Muscle of back (tissue), 11 donors: Measurements from ENCODE around the gene PPY. TPM values are rescaled to one million over a fixed set of nuclear protein-coding genes. Genes with fewer than 3 reads are reported as not detected.
A peak's percentile ranks its signal among the peaks of the same experiment; 100 is the strongest.
"Not testable (repeated sequence)": the region's sequence is repeated elsewhere in the genome, so short reads cannot be mapped to it uniquely, and the experiment has no call there.

Experiments
- DNase-seq, 3 donors: peaks; one replicate each; pipeline versions ENCODE4 v3.0.0 to v3.0.0-alpha.2; 2013
- polyA plus RNA-seq, 10 donors: library from polyadenylated mRNA; unstranded; fragments of 120-200 nt; gene quantifications; one replicate each; pipeline ENCODE4 v1.2.1, GENCODE V29; 2013; ENCODE audit not compliant: insufficient read length in 10 of 10

PPY gene
- polyA plus RNA-seq, 10 donors = not detected

DNA sequence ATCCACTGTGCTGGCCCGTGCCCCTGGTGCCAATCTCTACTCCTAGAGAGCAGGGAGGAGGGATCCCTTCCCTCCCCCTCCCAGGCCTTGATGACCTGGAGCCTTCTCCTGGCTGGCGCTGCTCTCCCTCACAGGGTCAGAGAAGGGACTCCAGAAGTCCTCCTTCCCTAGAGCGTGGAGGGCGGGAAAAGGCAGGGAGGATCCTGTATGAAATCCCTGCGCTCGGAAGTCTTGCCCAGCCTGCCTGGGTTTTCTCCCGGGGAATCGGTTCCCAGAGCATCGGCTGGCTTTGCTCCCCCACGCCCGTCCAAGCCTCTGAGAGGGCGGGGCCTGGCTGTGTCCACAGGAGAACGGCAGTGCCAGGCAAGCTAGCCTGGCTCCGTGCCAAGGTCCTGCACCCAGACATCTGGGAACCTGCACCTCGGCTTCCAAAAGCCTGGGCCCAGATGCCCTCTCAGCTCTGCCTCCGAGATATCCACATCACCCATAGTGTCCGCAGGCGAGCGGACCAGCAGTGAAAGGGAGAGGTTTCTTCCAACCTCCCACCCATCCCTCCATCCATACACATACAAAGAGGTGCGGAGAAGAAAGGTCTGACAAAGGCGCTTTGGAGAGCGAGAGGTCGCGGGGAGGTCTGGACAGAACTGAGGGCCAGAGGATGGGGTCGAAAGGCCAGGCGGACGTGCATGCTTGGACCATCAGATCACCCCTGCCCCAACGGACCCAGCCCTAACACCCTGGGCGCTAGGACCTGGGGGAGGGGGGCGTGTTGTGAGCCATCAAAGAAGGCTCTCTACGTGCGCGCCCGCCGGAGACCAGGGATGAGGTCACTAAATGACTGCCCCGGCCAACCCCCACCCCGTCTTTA is 36.1 kb downstream of the PPY start:
- DNase-seq = peak; percentile 65 to 94 (median 85)

DNA sequence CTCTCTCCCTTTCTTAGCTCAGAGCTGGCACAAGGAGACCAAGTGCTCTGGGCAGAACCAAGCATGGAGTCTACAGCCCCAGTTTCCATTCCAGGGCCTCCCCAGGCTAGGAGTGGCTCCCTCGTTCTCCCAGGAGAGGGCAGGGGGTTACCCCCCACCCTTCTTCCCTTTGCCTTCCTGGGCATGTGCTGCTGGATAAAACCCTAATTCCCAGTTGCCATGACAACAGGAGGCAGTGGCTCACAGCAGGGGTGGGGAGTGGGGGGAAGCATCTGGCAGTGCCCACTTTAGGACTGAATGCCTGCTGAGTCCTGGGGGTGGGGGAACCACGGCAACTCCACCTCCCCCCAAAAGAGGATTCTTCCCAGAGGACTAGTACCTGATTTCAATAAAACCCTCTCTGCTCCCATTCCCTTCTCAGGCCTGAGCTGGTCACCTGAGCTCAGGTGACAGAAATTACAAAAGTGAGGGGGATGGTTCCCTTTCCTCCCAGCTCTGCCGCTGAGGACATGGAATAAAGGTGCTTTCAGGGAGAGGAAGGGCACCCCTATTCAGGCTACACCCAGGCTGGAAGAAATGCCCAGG is 36.8 kb downstream of the PPY start:
- DNase-seq = no peak

DNA sequence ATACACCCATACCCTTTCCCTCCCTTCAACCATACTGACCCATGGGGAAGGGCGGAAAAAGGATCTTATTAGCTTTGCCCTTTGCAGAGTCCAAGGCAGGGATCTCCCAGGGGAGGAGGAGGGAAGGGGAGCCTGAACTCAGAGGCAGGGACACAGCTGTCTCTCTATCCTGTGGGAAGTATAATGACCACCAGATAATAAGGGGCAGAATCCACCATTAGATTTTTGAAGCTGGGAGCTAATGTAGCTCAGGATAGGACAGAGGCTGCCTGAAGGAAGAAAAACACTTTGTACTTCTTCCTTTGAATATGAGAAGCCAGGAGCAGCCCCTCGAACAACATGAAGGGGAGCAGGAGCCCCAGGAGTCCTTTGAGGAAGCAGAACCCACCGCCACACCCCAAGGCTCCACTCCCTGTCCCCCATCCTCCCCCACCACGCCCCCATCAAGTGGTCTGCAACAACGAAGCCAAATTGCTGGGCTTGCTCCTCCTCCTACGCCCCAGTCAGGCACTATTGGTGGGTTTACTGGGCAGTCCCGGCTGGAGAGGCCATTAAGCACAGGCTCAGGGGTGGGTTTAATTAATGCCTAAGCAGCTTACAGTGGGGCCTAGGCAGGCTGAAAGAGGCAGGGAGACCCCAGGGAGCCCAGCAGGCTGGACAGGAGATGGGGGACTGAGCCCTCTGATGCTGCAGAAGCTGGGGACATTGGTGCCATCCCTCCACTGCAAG is 40.3 kb downstream of the PPY start:
- DNase-seq = no peak

DNA sequence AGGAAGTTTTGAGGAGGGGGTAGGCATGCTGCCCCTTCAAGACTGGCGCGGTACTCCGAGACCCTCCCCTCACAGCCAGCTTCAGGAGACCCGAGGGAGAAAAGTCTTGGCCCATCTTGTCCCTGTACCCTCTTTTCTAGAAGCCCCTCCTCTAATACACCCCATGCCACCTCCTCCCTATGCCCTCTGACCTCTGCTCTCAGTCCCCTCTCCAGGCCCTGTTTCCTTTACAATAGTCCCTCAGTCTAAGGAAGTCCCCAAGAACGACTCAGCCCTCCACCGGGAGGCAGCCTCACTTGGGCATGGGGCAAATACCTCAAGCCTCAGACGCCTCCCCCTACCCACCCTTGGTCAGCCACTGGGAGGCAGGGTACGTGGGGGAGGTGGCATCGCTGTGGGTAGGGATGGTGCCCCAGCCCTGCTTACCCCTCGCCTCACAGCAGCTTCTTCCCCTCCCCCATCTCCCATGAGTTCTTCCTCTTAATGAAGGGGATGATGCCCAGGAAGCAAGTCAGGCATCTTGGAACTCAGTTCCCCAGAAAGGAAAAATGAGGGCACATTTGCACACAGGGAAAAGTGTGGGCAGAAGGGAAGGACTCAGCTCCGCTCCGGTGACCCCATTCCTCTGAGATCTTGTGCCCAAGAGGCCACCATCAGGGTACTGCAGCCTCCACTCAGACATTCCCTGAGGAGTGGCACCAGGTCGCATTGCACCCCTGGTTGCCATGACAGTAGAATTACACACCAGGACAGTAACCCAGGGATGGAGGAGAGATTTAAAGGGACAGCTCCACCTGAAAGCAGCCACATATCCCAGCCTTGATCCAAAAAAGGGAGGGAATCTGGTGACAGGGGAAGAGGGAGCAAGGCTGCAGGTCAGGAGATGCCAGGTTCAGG is 41.2 kb downstream of the PPY start:
- no peak for DNase-seq

DNA sequence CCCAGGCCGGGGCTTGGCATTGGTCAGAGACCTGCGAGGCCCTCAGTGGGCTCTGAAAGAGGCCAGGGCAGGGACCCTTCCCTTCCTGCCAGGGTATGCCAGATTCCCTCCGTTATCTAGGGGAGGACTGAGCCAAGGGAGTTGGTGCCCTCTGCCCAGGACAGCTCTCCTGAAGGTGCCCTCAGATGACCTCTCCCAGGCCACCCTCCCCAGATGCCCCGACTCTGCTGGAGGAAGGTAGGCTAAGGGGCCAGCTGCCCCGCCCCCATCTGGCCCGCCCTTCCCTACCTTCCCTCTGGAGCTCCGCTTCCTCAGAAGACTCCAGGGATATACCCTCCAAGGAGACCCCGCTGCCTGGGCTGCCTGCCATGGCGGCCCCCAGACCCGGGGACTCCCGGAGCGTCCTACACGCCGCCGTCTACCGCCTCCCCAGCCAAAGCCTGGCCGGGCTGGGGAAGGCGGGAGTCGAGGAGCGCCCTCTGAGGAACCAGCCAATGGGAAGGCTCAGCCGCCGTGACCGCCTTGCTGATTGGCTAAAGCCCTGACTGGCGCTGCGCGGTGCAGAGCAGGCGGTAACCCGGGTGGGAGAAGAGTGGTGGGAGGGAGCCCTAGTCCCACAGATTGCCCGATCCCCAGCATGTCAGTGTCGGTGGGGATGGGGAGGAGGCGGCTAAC is 42.0 kb downstream of the PPY start:
- peak; percentile 80 to 94 (median 86) for DNase-seq

DNA sequence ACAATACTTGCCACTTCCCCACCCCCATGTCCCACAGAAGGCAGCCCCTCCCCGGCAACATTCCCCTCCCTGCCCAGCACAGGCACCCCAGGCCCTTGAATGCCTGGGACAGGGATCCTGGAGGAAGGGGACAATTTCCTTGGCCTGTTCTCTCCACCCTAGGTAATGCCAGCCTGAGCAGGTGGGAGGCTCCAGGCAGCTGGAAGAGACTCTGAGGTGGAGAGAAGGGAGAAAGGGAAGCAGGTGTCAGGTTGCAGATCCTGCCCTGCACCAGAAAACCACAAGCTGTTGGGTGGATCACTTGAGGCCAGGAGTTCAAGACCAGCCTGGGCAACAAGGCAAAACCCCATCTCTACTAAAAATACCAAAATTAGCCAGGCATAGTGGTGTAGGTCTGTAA is 43.8 kb downstream of the PPY start:
- no peak for DNase-seq

DNA sequence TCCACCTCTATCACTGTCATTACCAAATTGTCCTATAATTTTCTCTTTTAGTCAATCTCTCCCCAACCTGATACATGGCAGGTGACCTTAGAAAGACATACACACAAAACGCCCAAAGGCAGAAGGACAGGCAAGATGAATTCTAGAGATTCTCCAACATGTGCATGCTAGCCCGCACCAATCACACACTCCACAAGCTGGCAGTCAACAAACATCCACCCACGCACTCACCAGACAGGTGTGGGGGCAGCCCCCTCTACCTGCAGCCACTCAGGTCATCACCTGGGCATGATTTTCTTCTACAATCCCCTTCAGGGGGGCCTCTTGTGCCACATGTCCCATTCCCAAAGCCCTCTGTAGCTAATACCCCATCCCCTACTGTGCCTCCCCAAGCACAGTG is 44.4 kb downstream of the PPY start:
- DNase-seq = no peak

DNA sequence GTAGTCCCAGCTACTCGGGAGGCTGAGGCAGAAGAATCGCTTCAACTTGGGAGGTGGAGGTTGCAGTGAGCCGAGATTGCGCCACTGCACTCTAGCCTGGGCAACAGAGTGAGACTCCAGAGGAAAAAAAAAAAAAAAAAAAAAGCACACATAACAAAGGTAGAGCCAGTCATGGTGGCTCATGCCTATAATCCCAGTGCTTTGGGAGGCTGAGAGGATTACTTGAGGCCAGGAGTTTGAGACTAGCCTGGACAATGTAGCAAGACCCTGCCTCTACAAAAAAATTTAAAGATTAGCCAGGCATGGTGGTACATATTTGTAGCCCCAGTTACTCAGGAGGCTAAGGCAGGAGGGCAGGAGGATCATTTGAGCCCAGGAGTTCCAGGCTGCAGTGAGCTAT is 47.8 kb downstream of the PPY start:
- not testable (repeated sequence) for DNase-seq

DNA sequence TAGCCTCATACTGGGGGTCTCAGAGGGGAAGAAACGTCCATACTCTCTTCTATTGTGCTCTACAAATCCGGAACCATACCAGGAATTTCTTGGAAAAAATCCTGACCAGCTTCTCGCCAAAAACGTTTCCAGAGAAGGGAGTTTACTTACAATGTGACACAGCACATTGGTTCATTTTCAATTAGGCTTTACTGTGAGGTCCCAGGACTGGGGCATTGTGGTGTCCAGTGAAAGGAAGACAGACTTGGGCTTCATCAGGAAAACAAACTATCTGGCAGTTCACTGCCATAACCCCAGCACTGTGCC is 49.7 kb downstream of the PPY start:
- peak in 2 of 3 donors; percentile 41 to 71 for DNase-seq

DNA sequence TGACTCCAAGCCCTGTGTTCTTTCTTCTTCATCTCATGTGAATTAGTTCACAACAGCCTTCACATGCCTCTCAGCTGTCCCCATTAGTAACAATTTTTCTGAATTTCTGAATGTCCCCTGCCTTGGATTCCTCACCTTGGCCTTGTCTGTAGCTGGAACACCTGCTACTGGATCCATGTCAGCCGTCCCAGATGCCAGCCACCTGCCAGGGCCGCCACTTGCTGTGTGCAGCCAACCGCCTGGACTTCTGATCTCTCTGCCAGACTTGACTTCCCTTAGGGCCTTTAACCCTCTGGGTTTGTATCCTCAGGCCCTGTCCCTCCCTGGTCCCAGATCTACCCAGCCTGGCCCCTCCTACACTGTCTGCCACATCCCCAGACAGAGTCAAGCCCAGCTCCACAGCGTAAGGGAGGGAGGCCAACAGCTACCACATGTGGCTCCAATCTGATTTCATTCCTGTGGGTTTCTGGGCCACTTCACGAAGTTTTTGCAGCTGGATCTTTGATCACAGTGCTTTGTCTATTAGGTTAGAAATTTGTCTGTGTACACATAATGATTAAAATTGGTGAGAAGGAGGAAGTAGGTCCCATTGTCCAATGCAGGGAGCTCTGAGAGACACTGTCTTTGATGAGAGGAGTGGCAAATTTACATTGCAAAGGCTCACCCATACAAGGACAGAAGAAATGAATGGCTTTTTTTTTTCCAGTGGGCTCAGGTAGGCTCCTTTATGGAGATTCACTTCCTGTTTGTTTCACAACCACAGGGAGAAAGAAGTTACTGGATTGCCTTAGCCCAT is 50.2 kb downstream of the PPY start:
- peak in 1 of 3 donors; percentile 36 for DNase-seq

Other genes with a start within 250 kb of the PPY start
- gene SOST, start 183.7 kb downstream of the PPY start, polyA plus RNA-seq = under 1 TPM in 1 of 10 donors, not detected in 9; 0.86 TPM
- gene DUSP3, start 163.5 kb downstream of the PPY start, polyA plus RNA-seq = 100 to 1,000 TPM in 1 of 10 donors, 10 to 100 TPM in 9; 54.8 to 103 (median 63.9) TPM
- gene CFAP97D1, start 162.0 kb downstream of the PPY start, polyA plus RNA-seq = under 1 TPM in 5 of 10 donors, not detected in 5; 0.08 to 0.13 (median 0.10) TPM
- gene MPP3, start 109.3 kb downstream of the PPY start, polyA plus RNA-seq = 1 to 10 TPM; 2.4 to 8.0 (median 4.6) TPM
- gene CD300LG, start 95.3 kb downstream of the PPY start, polyA plus RNA-seq = 1 to 10 TPM; 1.1 to 4.2 (median 2.8) TPM
- gene MPP2, start 34.9 kb downstream of the PPY start, polyA plus RNA-seq = 1 to 10 TPM; 2.3 to 5.1 (median 3.7) TPM
- gene PYY, start 11.5 kb upstream of the PPY start, polyA plus RNA-seq = under 1 TPM in 3 of 10 donors, not detected in 7; 0.15 to 0.35 (median 0.22) TPM
- under 1 TPM; 0.21 to 0.69 (median 0.36) TPM for gene NAGS, start 62.1 kb upstream of the PPY start, polyA plus RNA-seq
- 10 to 100 TPM; 23.5 to 30.4 (median 26.8) TPM for gene TMEM101, start 72.5 kb upstream of the PPY start, polyA plus RNA-seq
- 10 to 100 TPM; 25.8 to 33.5 (median 29.8) TPM for gene LSM12, start 124.2 kb upstream of the PPY start, polyA plus RNA-seq
- gene G6PC3, start 128.3 kb upstream of the PPY start, polyA plus RNA-seq = 10 to 100 TPM; 27.1 to 41.4 (median 34.7) TPM
- 10 to 100 TPM; 43.2 to 58.4 (median 52.6) TPM for gene HDAC5, start 181.2 kb upstream of the PPY start, polyA plus RNA-seq
- gene HROB, start 199.5 kb upstream of the PPY start, polyA plus RNA-seq = 1 to 10 TPM; 1.6 to 3.9 (median 2.3) TPM
- gene ASB16, start 228.2 kb upstream of the PPY start, polyA plus RNA-seq = 10 to 100 TPM in 7 of 10 donors, 1 to 10 TPM in 3; 4.8 to 15.2 (median 10.9) TPM
- 10 to 100 TPM; 33.2 to 51.3 (median 40.6) TPM for gene TMUB2, start 244.5 kb upstream of the PPY start, polyA plus RNA-seq